Gastroesophageal sphincter (tissue), 4 donors: ENCODE results near the gene GUSB. TPM values are rescaled to one million over a fixed set of nuclear protein-coding genes. Genes with fewer than 3 reads are reported as not detected.
A peak's percentile ranks its signal among the peaks of the same experiment; 100 is the strongest.

Experiments
- ATAC-seq: fragments of 150-250 bp; one replicate; pipeline ENCODE4 v1.9.1; 2016; ENCODE audit warnings: mild to moderate bottlenecking, moderate library complexity
- H3K27ac ChIP-seq, 4 donors: fragments of 200-600 bp; sonication (generic) in 3 of 4; 1 replicate in 3 of 4; 2 replicates in 1 of 4; pipeline ENCODE4 v1.5.1; 2016 to 2019
- H3K27me3 ChIP-seq: fragments of 200-600 bp; sonication (generic); one replicate; pipeline ENCODE4 v1.5.1; 2019
- H3K36me3 ChIP-seq, 2 donors: fragments of 200-600 bp; sonication (generic); one replicate each; pipeline ENCODE4 v1.5.1; 2019; ENCODE audit warnings: control low read depth in 1 of 2
- H3K4me1 ChIP-seq, 3 donors: fragments of 200-600 bp; sonication (generic); 1 replicate in 2 of 3; 2 replicates in 1 of 3; pipeline ENCODE4 v1.5.1; 2016 to 2019; ENCODE audit warnings: control low read depth in 2 of 3
- H3K4me3 ChIP-seq, 2 donors: fragments of 200-600 bp; sonication (generic); one replicate each; pipeline ENCODE4 v1.5.1; 2019; ENCODE audit warnings: mild to moderate bottlenecking in 1 of 2, moderate library complexity in 1 of 2
- H3K9me3 ChIP-seq, 3 donors: fragments of 200-600 bp; sonication (generic); one replicate each; pipeline ENCODE4 v1.5.1; 2017 to 2019; ENCODE audit warnings: control low read depth in 2 of 3
- EP300 ChIP-seq: sonication (generic); formaldehyde crosslinking; IDR thresholded peaks from one replicate; pipeline ENCODE4 v1.6.1; 2017; ENCODE audit warnings: antibody characterized with exemption, mild to moderate bottlenecking
- POLR2A ChIP-seq, 2 donors: fragments of 450-650 bp; IDR thresholded peaks; one replicate each; pipeline ENCODE4 v1.6.1; 2017; ENCODE audit warnings: antibody characterized with exemption in 2 of 2, mild to moderate bottlenecking in 2 of 2, moderate library complexity in 1 of 2
- POLR2AphosphoS5 ChIP-seq: sonication (generic); formaldehyde crosslinking; IDR thresholded peaks from one replicate; pipeline ENCODE4 v1.6.1; 2017; ENCODE audit warnings: antibody characterized with exemption
- WGBS, 2 donors: methylation state at CpG; one replicate each; pipeline ENCODE4 v1.1.5; 2018; ENCODE audit warnings: low coverage in 1 of 2; 5-methylcytosine and 5-hydroxymethylcytosine counted together
- total RNA-seq, 4 donors: library from RNA; depleted of rRNA; stranded (reverse); fragments of >200 nt; gene quantifications; one replicate each; pipeline ENCODE4 v1.1.0, GENCODE V29; 2016
- TF ChIP-seq, protein P1 (sequence below), 4 experiments: fragments of 200-600 bp in 2 of 4; fragments of 450-650 bp in 2 of 4; sonication (generic) in 1 of 4; IDR thresholded peaks; one replicate each; pipeline ENCODE4 v1.5.1; 2017 to 2019; ENCODE audit warnings: antibody characterized with exemption in 4 of 4, mild to moderate bottlenecking in 2 of 4, moderate library complexity in 2 of 4

Gene GUSB
- total RNA-seq, 4 donors from 2014 or later = 14.8 to 17.1 (median 15.9) TPM

- no peaks in the 10 kb centered on the region for H3K27me3 ChIP-seq
- WGBS, 2 donors = 90% methylated on average over 14 of the region's 29 CpGs; no CpG with 5 or more reads in 1 of the 2 donors
- no peak overlapping the region for H3K27ac ChIP-seq
- TF ChIP-seq POLR2AphosphoS5 = no peak
- TF ChIP-seq POLR2A (IDR thresholded peaks at IDR 0.05) = no peak
- TF ChIP-seq, protein P1, sequence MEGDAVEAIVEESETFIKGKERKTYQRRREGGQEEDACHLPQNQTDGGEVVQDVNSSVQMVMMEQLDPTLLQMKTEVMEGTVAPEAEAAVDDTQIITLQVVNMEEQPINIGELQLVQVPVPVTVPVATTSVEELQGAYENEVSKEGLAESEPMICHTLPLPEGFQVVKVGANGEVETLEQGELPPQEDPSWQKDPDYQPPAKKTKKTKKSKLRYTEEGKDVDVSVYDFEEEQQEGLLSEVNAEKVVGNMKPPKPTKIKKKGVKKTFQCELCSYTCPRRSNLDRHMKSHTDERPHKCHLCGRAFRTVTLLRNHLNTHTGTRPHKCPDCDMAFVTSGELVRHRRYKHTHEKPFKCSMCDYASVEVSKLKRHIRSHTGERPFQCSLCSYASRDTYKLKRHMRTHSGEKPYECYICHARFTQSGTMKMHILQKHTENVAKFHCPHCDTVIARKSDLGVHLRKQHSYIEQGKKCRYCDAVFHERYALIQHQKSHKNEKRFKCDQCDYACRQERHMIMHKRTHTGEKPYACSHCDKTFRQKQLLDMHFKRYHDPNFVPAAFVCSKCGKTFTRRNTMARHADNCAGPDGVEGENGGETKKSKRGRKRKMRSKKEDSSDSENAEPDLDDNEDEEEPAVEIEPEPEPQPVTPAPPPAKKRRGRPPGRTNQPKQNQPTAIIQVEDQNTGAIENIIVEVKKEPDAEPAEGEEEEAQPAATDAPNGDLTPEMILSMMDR (IDR thresholded peaks at IDR 0.05) = no peak
- TF ChIP-seq EP300 = no peak
- no peaks in the 10 kb centered on the region for H3K9me3 ChIP-seq
- no peak overlapping the region for H3K4me3 ChIP-seq
- H3K36me3 ChIP-seq = peaks cover 0 to 100% of the 10 kb centered on the region in 2 donors
- ATAC-seq = peak; percentile 25
- no peaks in the 10 kb centered on the region for H3K4me1 ChIP-seq
Measured at GRCh38 chr7:65974191-65974801, 7.7 kb downstream of the GUSB start.

GRCh38 chr7:65972976-65973375 lies 9.0 kb downstream of the GUSB start:
- H3K9me3 ChIP-seq = no peaks in the 10 kb centered on the region
- H3K36me3 ChIP-seq = peaks cover 0 to 100% of the 10 kb centered on the region in 2 donors
- H3K4me3 ChIP-seq = no peak overlapping the region
- no peak overlapping the region for H3K27ac ChIP-seq
- no peak for ATAC-seq
- TF ChIP-seq EP300 (no peak), POLR2AphosphoS5 (no peak), POLR2A (IDR thresholded peaks at IDR 0.05) (no peak)
- TF ChIP-seq, protein P1 (IDR thresholded peaks at IDR 0.05) = no peak
- H3K4me1 ChIP-seq = no peaks in the 10 kb centered on the region
- H3K27me3 ChIP-seq = no peaks in the 10 kb centered on the region
- WGBS, 2 donors = 92 to 93% methylated on average over 6 of the region's 13 CpGs

GRCh38 chr7:65971021-65971420 lies 11.0 kb downstream of the GUSB start:
- no peak overlapping the region for H3K4me3 ChIP-seq
- TF ChIP-seq, protein P1 (IDR thresholded peaks at IDR 0.05) = no peak
- TF ChIP-seq POLR2AphosphoS5 (no peak), POLR2A (IDR thresholded peaks at IDR 0.05) (no peak), EP300 (no peak)
- ATAC-seq = no peak
- H3K27ac ChIP-seq = no peak overlapping the region
- H3K4me1 ChIP-seq = no peaks in the 10 kb centered on the region
- no peaks in the 10 kb centered on the region for H3K9me3 ChIP-seq
- WGBS, 2 donors = 89% methylated on average over 7 of the region's 8 CpGs; no CpG with 5 or more reads in 1 of the 2 donors
- H3K36me3 ChIP-seq = peaks cover 0 to 100% of the 10 kb centered on the region in 2 donors
- no peaks in the 10 kb centered on the region for H3K27me3 ChIP-seq

DNA sequence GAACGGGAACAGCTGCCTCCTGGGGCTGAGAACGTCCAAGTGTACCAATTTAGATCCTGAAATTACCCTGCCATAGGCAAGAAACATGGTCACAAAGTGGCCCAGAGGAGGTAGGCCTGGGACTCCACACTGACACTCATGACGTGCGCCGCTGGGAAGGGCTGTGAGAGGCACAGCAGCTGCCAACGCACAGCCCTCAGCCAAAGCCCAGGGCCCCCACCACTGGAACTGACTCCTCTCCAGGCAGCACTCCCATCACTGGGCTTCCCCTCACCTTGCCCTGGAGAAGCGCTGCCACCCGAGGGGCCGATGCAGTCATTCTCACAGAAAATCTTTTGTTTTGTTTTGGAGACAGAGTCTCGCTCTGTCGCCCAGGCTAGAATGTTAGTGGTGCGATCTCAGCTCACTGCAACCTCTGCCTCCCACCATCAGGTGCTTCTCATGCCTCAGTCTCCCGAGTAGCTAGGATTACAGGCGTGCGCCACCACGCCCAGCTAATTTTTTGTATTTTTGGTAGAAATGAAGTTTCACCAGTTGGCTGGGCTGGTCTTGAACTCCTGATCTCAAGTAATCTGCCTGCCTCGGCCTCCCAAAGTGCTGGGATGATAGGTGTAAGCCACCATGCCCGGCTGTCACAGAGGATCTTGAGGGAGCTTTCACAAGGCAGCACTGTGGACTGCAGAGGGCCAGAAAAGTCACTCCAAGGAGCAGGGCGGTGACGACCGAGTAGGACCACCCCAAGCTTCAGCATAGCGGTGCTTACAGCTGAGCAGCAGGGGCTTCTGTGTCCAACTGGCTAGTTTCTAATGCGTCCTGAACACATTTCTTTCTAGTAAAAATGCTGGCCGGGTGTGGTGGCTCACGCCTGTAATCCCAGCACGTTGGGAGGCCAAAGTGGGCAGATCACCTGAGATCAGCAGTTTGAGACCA lies 13.5 kb downstream of the GUSB start:
- no peak overlapping the region for H3K27ac ChIP-seq
- H3K9me3 ChIP-seq = no peaks in the 10 kb centered on the region
- H3K27me3 ChIP-seq = no peaks in the 10 kb centered on the region
- TF ChIP-seq, protein P1 (IDR thresholded peaks at IDR 0.05) = no peak
- TF ChIP-seq EP300 (no peak), POLR2AphosphoS5 (no peak), POLR2A (IDR thresholded peaks at IDR 0.05) (no peak)
- peaks cover 0 to 100% of the 10 kb centered on the region in 2 donors for H3K36me3 ChIP-seq
- no peak for ATAC-seq
- H3K4me1 ChIP-seq = no peaks in the 10 kb centered on the region
- 71 to 93% methylated on average over 2 to 3 of the region's 26 CpGs for WGBS, 2 donors
- H3K4me3 ChIP-seq = no peak overlapping the region
